GM23338 (cell line): ENCODE data around the gene ASPDH.

Experiments
- EZH2 ChIP-seq: fragments of 200-600 bp; sonication (generic); IDR thresholded peaks from one replicate; pipeline ENCODE4 v1.8.0; 2017; ENCODE audit warnings: antibody characterized with exemption, mild to moderate bottlenecking, low read depth; ENCODE audit not compliant: unreplicated experiment
- EZH2phosphoT487 ChIP-seq: fragments of 200-600 bp; sonication (generic); IDR thresholded peaks from one replicate; pipeline ENCODE4 v1.8.1; 2018; ENCODE audit warnings: antibody characterized with exemption; ENCODE audit not compliant: unreplicated experiment
- JUNB ChIP-seq: IDR thresholded peaks from one replicate; pipeline ENCODE4 v1.6.1; 2016; ENCODE audit warnings: antibody characterized with exemption; ENCODE audit not compliant: unreplicated experiment
- POLR2AphosphoS5 ChIP-seq: IDR thresholded peaks from 2 replicates; pipeline ENCODE4 v1.6.1; 2016; ENCODE audit warnings: antibody characterized with exemption, low read depth
- REST ChIP-seq: IDR thresholded peaks from one replicate; pipeline ENCODE4 v1.6.1; 2018; ENCODE audit warnings: antibody characterized with exemption; ENCODE audit not compliant: unreplicated experiment
- TF ChIP-seq, protein P1 (sequence below), 2 experiments: fragments of 200-600 bp in 1 of 2; sonication (generic) in 1 of 2; conservative IDR thresholded peaks; 2 replicates each; pipeline versions ENCODE4 v1.5.1 to v1.6.1; 2016 to 2017; ENCODE audit warnings: antibody characterized with exemption in 2 of 2, low read depth in 2 of 2, mild to moderate bottlenecking in 2 of 2, moderate library complexity in 1 of 2

GRCh38 chr19:50498219-50499056, 15.3 kb downstream of the ASPDH start:
- TF ChIP-seq REST (no peak), EZH2 (no peak), EZH2phosphoT487 (no peak), POLR2AphosphoS5 (no peak), JUNB (no peak)
- TF ChIP-seq, protein P1, sequence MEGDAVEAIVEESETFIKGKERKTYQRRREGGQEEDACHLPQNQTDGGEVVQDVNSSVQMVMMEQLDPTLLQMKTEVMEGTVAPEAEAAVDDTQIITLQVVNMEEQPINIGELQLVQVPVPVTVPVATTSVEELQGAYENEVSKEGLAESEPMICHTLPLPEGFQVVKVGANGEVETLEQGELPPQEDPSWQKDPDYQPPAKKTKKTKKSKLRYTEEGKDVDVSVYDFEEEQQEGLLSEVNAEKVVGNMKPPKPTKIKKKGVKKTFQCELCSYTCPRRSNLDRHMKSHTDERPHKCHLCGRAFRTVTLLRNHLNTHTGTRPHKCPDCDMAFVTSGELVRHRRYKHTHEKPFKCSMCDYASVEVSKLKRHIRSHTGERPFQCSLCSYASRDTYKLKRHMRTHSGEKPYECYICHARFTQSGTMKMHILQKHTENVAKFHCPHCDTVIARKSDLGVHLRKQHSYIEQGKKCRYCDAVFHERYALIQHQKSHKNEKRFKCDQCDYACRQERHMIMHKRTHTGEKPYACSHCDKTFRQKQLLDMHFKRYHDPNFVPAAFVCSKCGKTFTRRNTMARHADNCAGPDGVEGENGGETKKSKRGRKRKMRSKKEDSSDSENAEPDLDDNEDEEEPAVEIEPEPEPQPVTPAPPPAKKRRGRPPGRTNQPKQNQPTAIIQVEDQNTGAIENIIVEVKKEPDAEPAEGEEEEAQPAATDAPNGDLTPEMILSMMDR (conservative IDR thresholded peaks at IDR 0.05; ENCODE audit: low read depth in 2 of 2) = no peak
